Activated B cell treated with CpG ODN at 0.5 μM for 24 hours (primary cell): ENCODE data around the gene RNLS. TPM values are rescaled to one million over a fixed set of nuclear protein-coding genes. Genes with fewer than 3 reads are reported as not detected.

Source experiments
- ATAC-seq: fragments of 200-7000 bp; cut with Tn5 transposase; one replicate; pipeline ENCODE4 v1.10.0; 2021; ENCODE audit warnings: low read depth, mild to moderate bottlenecking, moderate library complexity
- CTCF ChIA-PET: fragments of 350-600 bp; sonication (Branson Sonifier 250); formaldehyde crosslinking; loops from one replicate; lab custom pipeline; 2021; ENCODE audit warnings: antibody characterized with exemption; lab: Charles Lee
- POLR2A ChIA-PET: fragments of 350-600 bp; sonication (Branson Sonifier 250); formaldehyde crosslinking; loops from one replicate; lab custom pipeline; 2021; ENCODE audit warnings: antibody characterized with exemption; lab: Charles Lee
- DNase-seq: peaks from one replicate; pipeline ENCODE4 v3.0.0; 2022
- H3K27ac Mint-ChIP-seq: one replicate; pipeline ENCODE4 v1.8.0; 2020; ENCODE audit warnings: mixed read lengths
- H3K27me3 Mint-ChIP-seq: one replicate; pipeline ENCODE4 v1.8.0; 2021; ENCODE audit warnings: mixed read lengths
- H3K36me3 Mint-ChIP-seq: one replicate; pipeline ENCODE4 v1.8.0; 2021; ENCODE audit warnings: low read depth, mixed read lengths
- H3K4me1 Mint-ChIP-seq: one replicate; pipeline ENCODE4 v1.8.0; 2021; ENCODE audit warnings: mixed read lengths
- H3K4me3 Mint-ChIP-seq: one replicate; pipeline ENCODE4 v1.8.0; 2020; ENCODE audit warnings: mild to moderate bottlenecking, mixed read lengths
- H3K9me3 Mint-ChIP-seq: one replicate; pipeline ENCODE4 v1.8.0; 2020; ENCODE audit warnings: mixed read lengths
- intact Hi-C: fragments of 100-400 bp; cut with micrococcal nuclease; formaldehyde crosslinking; loops from one replicate; pipeline ENCODE4 v1.15.1; 2024
- total RNA-seq: library from RNA; stranded (reverse); gene quantifications from 2 replicates; pipeline ENCODE4 v1.2.3, GENCODE V29; 2022
- TF ChIP-seq, protein P1 (sequence below): fragments of 200-600 bp; IDR thresholded peaks from one replicate; pipeline ENCODE4 v1.8.0; 2022; ENCODE audit warnings: antibody characterized with exemption, mild to moderate bottlenecking

Gene RNLS
- total RNA-seq, 1 donor from 2014 or later: 5.7 TPM

- no peaks in the 10 kb centered on the region for H3K9me3 Mint-ChIP-seq
- intact Hi-C loops: no loop called here
- TF ChIP-seq, protein P1, sequence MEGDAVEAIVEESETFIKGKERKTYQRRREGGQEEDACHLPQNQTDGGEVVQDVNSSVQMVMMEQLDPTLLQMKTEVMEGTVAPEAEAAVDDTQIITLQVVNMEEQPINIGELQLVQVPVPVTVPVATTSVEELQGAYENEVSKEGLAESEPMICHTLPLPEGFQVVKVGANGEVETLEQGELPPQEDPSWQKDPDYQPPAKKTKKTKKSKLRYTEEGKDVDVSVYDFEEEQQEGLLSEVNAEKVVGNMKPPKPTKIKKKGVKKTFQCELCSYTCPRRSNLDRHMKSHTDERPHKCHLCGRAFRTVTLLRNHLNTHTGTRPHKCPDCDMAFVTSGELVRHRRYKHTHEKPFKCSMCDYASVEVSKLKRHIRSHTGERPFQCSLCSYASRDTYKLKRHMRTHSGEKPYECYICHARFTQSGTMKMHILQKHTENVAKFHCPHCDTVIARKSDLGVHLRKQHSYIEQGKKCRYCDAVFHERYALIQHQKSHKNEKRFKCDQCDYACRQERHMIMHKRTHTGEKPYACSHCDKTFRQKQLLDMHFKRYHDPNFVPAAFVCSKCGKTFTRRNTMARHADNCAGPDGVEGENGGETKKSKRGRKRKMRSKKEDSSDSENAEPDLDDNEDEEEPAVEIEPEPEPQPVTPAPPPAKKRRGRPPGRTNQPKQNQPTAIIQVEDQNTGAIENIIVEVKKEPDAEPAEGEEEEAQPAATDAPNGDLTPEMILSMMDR: no peak
- no peak for DNase-seq
- H3K27me3 Mint-ChIP-seq: no peaks in the 10 kb centered on the region
- ChIA-PET POLR2A (no interaction called here), CTCF (no interaction called here)
- no peak overlapping the region for H3K27ac Mint-ChIP-seq
- ATAC-seq: no peak
- no peaks in the 10 kb centered on the region for H3K4me1 Mint-ChIP-seq
- no peak overlapping the region for H3K4me3 Mint-ChIP-seq
- H3K36me3 Mint-ChIP-seq: no peaks in the 10 kb centered on the region
Measured at GRCh38 chr10:88546497-88546896, 36.6 kb downstream of the RNLS start.

GRCh38 chr10:88545359-88545758, 37.8 kb downstream of the RNLS start:
- Mint-ChIP-seq H3K36me3 (no peaks in the 10 kb centered on the region), H3K9me3 (no peaks in the 10 kb centered on the region), H3K4me3 (no peak overlapping the region), H3K27ac (no peak overlapping the region), H3K27me3 (no peaks in the 10 kb centered on the region), H3K4me1 (no peaks in the 10 kb centered on the region)
- intact Hi-C loops: no loop called here
- no peak for DNase-seq
- TF ChIP-seq, protein P1: no peak
- ChIA-PET CTCF (no interaction called here), POLR2A (no interaction called here)
- ATAC-seq: no peak

DNA sequence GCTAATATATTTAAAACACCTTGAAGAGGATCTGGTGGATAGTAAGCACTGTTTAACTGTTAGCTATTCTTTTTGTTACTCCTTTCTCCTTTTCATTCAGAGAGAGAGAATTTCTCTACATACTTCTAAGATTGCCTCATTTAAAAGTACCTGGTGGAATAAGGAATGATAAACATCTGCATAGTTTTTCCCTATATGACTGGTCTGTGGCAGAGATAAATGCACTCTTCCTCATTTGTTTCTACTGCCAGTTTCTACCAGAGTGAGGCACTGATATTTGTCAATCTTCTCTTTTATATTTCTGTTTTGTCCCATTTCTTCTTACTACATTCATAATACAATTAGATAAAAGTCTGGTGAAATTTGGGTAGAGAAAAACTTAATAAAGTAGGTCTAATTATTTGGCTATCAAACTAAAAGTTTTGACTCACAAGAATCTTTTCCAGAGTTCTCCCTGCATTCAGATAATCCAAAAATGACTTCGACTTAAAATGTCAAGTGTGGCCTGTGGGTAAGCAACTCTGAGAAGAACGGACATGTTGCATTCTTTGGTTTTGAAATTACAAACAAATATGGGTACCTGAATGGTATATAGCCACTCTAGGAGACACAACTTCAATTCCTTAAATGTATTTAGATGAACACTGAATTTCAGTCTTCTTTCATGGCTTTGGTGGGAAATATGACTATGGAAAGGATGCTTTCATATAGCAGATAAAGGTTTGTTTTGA, 38.8 kb downstream of the RNLS start:
- Mint-ChIP-seq H3K4me1 (no peaks in the 10 kb centered on the region), H3K4me3 (no peak overlapping the region), H3K27me3 (no peaks in the 10 kb centered on the region), H3K9me3 (no peaks in the 10 kb centered on the region), H3K27ac (no peak overlapping the region), H3K36me3 (no peaks in the 10 kb centered on the region)
- TF ChIP-seq, protein P1: no peak
- POLR2A ChIA-PET: no interaction called here
- DNase-seq (no peak), ATAC-seq (no peak)
- intact Hi-C loops: loop anchor here (5.0 kb wide), 1 partner anchor 142 kb away; no protein-coding TSS in a partner anchor
- CTCF ChIA-PET: no interaction called here

- intact Hi-C loops: loop anchor here (5.0 kb wide), 1 partner anchor 140 kb away; no protein-coding TSS in a partner anchor
- no peaks in the 10 kb centered on the region for H3K36me3 Mint-ChIP-seq
- ChIA-PET CTCF (no interaction called here), POLR2A (no interaction called here)
- TF ChIP-seq, protein P1: no peak
- H3K27me3 Mint-ChIP-seq: no peaks in the 10 kb centered on the region
- DNase-seq (no peak), ATAC-seq (no peak)
- no peak overlapping the region for H3K27ac Mint-ChIP-seq
- H3K4me1 Mint-ChIP-seq: no peaks in the 10 kb centered on the region
- H3K9me3 Mint-ChIP-seq: no peaks in the 10 kb centered on the region
- no peak overlapping the region for H3K4me3 Mint-ChIP-seq
Measured at GRCh38 chr10:88542522-88542921, 40.6 kb downstream of the RNLS start.

DNA sequence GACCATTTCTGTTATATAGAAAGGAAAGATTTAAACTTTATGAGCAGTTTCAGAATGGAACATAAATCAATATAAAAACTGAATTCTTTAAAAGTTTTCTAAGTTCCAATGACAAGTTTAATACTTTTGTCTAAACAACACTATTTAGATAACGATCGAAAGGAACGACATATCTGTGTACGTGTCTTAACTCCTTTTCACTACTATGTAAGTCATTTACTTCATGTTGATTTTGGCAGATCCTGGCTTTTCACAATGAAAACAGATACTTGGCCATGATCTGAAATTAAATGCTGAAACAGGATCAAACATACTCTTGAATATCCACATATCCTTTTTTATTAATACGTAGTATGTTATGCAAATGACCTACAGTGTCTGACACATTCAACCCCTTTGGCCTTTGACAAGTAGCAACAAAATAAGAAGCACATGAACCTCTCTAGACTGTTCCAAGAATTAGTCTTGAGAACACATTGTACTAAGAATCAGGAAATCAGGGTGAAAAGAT, 41.9 kb downstream of the RNLS start:
- Mint-ChIP-seq H3K27me3 (no peaks in the 10 kb centered on the region), H3K9me3 (no peaks in the 10 kb centered on the region), H3K4me3 (no peak overlapping the region), H3K27ac (no peak overlapping the region), H3K4me1 (no peaks in the 10 kb centered on the region), H3K36me3 (no peaks in the 10 kb centered on the region)
- POLR2A ChIA-PET: no interaction called here
- CTCF ChIA-PET: no interaction called here
- TF ChIP-seq, protein P1: no peak
- intact Hi-C loops: loop anchor here (5.0 kb wide), 1 partner anchor 139 kb away; no protein-coding TSS in a partner anchor
- no peak for DNase-seq
- ATAC-seq: no peak
